HG03575 (cell line): Measurements from ENCODE around the gene SOS2.
"Not testable (repeated sequence)": the region's sequence is repeated elsewhere in the genome, so short reads cannot be mapped to it uniquely, and the experiment has no call there.

Experiments
- ATAC-seq: cut with Tn5 transposase; IDR thresholded peaks from one replicate; pipeline ENCODE4 v1.9.1; 2021; ENCODE audit not compliant: unreplicated experiment, insufficient number of reproducible peaks, low FRiP score; ENCODE audit errors: extremely low read depth

The SOS2 gene

DNA sequence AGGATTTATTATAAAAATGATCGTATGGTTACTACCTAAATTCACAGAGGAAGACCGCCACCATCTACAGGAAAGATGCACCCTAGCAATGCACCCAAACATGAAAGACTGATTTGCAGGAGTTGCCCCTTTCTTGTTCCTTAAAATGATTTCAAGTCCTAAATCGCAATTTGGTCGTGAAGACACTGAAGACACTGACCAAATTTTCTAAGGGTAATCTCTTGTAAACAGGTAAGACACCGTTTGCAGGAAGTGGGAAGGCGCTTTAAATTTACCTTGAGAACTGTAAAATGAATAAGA, 1.0 kb downstream of the SOS2 start:
- no peak for ATAC-seq

DNA sequence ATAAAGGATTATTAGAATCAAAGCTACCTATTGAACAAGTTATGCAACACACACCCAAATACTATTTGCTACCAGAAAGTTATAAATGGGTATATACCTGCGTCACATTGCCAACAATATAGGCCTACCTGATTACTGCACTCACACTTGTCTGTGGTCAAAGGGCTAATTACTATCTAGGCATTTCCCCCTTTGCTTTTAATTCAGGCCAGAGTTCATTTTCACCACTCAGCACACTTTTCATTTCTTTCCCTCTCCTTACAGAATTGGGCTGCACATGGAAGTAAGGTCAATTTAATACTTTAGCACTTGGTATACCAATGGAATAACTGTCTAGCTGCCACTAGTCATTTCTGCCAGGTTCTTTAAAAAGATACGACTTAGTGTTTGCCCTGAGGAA, 1.7 kb downstream of the SOS2 start:
- ATAC-seq: no peak

DNA sequence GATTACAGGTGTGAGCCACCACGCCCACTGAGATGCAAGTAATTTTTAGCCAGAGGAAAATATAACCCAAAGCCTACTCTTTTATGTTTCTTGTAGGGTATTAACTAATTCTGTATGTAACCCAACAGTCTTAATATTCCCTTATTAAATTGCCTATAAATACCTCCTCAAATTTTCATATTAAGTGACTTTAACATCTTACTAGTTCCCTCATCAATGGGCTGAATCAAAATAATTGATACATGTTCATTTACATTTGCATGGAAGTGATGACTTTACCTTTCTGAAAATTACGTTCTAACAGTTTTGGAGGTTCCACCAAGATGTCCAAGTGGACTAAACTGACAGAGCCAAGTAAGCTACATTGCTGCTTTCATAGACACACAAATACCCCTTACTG, 3.1 kb downstream of the SOS2 start:
- ATAC-seq: no peak

DNA sequence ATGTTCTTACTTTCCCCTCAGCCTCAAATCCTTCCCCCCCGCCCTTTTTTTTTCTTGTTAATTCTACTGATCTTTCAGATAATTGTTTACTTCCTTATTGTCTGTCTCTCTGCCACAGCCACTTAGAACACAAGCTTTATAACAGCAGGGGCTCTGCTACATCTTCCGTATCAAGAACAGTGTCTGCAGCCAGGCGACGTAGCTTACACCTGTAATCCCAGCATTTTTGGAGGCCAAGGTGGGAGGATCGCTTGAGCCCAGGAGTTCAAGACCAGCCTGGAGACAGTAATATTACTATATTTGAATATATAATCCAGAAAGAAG, 5.4 kb downstream of the SOS2 start:
- no peak for ATAC-seq

DNA sequence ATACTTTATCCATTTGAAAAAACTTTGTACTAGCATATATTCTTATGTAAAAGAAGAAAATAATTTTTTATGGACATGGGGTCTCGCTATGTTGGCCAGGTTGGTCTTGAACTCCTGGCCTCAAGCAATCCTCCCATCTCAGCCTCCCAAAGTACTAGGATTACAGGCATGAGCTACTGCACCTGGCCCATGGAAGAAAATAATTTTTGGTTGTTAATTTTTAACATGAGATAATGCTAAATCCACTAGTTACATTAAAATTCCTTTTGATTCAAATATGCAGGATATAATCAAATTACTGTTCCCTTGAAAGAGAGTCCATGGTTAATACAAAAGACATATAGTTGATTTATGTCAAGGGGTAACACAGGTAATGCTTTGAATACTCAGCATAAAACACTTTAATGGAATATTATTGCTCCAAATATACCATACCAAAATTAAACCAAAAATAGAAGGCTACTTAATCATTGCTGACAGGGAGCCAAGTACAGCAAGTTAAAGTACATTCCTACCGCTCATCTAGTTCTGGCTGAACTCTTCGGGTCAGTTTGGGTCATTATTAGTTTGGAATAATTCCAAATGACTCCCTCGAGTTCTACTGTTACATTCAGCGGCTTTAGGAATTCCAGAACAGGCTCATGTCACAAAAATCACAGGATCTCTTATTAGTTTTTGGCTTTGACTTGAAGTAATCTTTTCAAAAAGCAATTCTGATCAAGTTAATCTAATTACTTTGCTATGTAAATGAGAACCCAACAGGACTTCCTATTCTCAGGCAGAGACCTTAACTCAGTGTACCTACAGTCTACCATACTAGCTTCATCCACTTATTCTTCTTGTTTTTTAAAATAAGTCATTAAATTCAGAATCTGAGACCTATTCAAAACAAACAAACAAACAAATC, 6.1 kb downstream of the SOS2 start:
- no peak for ATAC-seq

DNA sequence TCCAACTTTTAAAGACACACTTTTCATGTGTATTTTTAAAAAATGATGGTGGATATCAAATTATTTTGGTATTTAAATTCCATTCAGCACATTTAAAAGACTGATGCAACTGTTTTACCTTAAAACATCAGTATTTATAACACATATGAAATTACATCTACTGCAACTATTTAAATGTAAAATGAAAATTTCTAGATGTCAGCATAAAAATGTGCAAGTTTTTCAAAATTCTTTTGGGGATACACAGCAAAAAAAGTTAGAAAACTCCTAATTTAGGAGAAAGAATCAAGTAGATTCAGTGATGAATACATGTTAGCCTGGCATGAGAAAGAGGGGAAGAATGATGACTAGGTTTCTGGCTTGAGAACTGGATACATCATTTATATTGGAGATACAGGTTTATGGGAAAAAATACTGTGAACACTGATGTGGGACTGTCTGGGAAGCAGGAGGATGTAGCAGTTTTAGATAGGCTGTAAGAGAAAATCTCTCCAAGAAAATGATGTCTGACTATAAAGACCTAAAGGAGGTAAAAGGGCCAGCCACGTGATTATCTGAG, 9.2 kb downstream of the SOS2 start:
- ATAC-seq: no peak

DNA sequence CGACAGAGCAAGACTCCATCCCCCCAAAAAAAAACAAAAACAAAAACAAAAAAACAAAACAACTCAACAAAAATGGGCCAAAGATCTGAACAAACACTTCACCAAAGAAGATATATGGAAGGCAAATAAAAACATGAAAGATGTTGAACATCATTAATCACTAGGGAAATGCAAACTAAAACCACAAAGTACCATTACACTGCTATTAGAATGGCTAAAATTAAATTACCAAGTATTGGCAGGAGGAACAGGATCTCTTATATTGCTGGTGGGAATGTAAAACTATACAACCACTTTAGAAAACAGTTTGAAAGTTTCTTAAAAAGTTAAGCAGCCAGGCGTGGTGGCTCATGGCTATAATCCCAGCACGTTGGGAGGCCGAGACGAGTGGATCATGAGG, 12.9 kb downstream of the SOS2 start:
- ATAC-seq: no peak

DNA sequence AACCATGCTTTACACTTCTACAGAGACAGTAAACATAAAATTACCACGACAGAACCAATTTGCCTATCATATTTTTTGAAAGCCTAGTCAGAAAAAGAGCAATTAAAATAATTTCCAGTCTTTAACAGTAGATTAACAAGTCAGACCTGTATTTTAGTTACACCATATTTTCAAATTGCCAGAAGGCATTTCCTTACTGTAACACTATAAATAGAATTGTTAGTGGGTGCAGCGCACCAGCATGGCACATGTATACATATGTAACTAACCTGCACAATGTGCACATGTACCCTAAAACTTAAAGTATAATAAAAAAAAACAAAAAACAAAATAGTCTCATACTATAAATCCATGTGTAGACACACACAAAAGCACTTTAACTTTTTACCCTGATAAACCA, 16.0 kb downstream of the SOS2 start:
- ATAC-seq: no peak

DNA sequence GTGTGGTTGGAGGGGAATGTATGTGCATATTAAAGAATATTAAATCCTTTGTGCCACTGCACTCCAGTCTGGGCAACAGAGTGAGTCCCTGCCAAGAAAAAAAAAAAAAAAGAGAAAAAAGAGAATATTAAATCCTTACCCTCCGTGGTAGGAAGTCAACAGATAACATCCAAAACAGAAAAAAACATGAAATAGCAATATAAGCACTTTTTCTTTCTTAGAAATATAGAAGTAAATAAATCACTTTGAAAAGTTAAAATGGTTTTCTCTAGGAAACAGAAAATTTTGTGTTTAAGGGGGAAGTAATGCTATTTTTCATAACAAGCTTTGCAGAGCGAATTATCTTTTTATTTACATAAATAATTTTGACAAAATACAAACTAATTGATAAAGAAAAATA, 17.6 kb downstream of the SOS2 start:
- no peak for ATAC-seq

DNA sequence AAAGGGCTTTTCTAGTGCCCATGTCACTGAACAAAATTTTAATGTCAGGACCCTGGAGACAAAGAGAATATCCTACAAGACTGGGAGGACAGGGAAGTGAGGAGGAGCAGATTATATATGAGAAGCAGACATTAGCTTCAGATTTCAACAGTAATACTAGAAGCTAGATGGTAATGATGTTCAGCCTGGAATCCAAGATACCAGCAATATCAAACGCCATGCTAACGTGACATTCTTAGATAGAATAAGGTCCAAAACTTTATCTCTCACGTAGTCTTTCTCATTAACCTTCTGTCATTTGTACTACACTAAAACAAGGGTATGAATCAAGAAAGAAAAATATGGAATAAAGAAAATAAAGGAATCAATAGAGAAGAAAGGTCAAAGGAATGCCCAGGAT, 18.7 kb downstream of the SOS2 start:
- no peak for ATAC-seq

DNA sequence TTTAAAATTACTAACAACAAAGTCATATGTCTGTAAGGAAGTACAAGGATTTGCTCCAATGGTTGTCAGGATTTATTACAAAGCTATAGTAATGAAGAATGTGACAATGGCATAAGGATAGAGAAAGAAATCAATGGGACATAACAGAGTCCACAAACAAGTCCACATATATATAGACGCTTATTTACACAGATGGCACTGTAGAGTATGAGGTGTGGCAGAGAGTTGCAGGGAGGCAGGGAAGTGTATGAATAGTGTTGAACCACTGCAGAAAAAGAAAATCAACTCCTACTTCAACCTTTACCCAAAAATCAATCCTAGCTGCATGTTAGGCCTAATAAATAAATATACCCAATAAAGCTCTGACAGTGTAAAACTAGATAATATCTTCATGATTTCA, 21.3 kb downstream of the SOS2 start:
- ATAC-seq: no peak

DNA sequence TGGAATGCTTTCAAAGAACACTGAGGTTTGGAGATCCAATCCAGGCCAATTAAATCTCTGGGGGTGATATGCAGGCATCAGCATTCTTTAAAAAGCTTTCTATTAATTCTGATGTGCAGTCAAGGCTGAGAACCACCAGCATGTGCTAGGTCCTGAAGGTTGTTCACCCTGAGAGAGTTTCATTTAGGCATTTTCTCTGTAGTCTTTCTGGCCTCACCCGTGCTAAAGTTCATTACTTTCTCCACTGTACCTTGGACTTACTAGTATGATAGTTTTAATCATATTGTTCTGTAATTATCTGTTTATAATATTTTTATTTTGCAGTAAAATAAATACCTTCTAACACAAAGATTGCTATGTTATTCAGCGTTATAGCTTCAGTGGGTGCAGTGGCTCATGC, 32.9 kb downstream of the SOS2 start:
- no peak for ATAC-seq

DNA sequence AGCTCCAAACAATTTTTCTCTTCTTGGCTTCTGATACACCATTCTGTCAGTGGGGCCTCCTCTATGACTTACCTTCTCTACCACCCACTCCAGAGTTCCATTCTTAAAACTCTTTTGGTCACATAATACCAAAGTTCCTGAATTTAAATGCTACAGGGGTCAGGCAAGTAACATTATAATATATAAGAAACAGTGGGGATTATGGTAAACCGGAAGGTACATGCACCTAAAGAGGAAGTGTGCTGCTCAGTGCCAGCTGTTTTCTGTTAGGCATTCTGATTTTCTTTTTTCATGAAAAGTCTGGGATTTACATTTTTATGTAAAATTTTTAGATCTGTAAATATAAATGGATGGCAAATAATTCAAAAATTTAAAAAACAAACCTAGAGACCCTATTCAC, 39.9 kb downstream of the SOS2 start:
- no peak for ATAC-seq

DNA sequence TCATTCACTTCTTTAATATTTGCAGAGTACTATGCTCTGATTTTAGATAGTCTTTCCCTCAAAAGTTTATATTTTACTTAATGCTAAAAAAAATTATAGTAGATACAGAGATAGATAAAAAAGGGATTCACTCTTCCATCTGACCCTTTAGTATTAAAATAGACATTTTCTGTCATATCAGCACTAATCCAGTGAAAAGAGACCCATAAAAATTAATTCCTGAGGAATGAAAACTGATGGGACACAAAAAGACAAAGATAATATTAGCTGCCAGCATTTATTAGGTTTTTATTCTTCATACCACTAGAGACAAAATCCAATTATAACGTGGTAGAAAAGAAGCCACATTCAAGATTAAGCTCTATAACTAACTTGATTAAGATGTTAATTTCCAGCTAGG, 45.3 kb downstream of the SOS2 start:
- ATAC-seq: no peak

DNA sequence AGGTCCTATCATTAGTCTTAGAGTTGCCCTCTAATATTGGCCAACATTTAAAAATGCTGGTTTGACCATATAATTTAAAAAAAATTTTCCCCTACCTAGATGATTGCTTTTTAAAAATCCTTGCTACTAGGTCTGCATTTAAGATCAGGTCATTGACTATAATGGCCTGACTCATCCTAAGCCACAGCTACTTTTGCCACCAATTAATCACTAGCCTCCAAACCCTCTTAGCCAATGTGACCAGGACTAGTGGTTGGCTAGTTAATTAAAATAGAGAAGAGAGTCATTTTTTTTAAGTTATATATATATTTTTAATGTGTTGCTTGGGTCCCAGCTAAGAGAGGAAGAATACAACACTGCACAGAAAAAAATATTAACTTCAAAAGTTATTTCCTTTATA, 57.5 kb downstream of the SOS2 start:
- no peak for ATAC-seq

DNA sequence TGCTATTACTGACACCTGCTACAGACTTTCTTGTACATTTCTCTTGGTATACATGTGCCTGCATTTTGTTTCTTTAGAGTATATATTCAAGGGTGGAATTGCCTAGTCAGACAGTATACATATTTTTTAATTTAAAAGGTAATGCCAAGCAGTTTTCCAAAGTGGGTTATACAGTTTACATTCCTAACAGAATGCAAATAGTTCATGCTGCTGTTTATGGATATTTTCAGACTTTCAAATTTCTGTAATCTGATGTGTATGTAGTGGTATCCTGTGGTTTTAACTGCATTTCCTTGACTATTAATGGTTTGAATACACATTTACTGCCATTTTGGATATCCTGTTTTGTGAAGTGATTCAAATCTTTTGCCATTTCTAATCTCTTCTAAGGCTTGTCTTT, 59.5 kb downstream of the SOS2 start:
- no peak for ATAC-seq

DNA sequence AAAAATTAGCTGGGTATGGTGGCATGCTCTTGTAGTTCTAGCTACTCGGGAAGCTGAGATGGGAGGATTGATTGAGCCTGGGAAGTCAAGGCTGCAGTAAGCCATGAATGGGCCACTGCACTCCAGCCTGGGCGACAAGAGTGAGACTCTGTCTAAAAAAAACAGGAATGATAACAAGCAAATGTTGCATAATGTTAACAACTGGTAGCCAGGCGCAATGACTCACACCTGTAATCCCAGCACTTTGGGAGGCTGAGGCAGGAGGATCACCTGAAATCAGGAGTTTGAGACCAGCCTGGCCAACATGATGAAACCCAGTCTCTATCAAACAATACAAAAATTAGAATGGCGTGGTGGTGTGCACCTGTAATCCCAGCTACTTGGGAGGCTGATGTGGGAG, 64.0 kb downstream of the SOS2 start:
- not testable (repeated sequence) for ATAC-seq

DNA sequence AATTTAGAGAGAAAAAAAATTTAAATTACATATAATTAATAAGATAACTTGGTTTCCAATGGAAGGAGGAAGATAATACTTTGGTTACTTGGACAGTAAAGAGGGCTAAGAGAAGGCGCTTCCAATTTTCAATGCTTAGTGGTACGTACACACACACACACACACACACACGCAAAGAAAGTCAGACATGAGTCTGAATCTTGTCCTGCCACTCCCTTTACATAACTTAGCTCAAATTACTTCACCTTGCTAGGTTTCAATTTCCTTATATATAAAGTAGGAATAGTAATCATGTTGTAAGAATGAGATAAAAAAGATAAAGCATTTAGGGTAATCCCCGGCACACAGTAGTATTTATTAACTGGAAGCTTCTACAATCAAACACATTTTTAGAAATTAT, 75.3 kb downstream of the SOS2 start:
- ATAC-seq: no peak

DNA sequence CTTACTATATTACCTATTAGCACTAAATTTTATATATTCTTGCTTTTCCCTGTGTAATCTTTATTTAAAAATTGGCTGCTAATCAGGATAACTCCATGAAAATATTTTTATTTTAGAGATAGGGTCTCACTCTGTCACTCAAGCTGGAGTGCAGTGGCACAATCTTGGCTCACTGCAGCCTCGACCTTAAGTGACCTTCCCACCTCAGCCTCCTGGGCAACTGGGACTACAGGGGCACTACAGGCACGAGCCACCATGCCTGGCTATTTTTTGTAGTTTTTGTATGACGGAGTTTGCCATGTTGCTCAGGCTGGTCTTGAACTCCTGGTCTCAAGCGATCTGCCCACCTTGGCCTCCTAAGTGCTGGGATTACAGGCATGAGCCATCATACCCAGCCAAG, 82.6 kb downstream of the SOS2 start:
- no peak for ATAC-seq

DNA sequence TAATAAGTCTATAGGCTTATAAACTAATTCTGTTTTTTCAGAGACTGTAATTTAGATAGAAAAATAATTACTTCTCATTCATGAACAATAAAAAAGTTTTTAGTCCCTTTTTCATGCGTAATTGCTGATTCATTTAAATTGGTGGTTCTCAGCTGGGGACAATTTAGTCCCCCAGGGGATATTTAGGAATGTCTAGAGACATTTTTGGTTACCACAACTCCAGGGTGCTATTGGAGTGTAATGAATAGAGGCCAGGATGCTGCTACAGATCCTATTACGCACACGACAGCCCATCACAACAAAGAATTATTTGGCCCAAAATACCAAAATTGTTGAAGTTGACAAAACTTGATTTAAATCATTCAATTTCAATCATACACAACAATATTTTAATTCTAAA, 92.2 kb downstream of the SOS2 start:
- ATAC-seq: no peak

DNA sequence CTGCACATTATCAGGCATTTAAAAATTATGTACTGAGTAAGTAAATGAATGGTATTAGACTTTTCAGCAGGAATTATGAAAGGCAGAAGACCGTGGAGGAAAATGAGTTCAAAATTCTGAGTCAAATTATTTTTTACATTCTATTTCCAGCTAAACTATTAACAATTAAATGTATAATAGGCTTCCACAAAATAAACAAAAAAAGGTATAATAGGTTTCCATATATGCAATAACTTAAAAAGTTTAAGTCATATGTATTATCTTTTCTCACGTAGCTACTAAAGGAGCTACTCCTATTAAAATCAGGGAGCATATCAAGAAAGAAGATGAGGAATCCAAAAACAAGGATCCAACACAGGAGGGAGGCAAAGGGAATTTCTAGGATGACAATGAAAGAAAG, 103.6 kb downstream of the SOS2 start:
- ATAC-seq: no peak
